A549 (cell line): ENCODE measurements around the gene CYSRT1. TPM values are rescaled to one million over a fixed set of nuclear protein-coding genes. Genes with fewer than 3 reads are reported as not detected.

Experiments
- ATAC-seq, 2 experiments: fragments of 200-7000 bp in 1 of 2; fragments of >200 bp in 1 of 2; cut with Nextera tagmentation in 1 of 2; cut with Tn5 transposase in 1 of 2; 3 replicates each; pipeline versions ENCODE4 v1.8.0 to v1.9.1; 2018 to 2020; ENCODE audit warnings: mild to moderate bottlenecking in 1 of 2, moderate library complexity in 1 of 2
- CTCF ChIA-PET: fragments of 300-600 bp; sonication (Branson Sonifier 250); formaldehyde crosslinking; extraction: SDS; loops from one replicate; lab custom pipeline; 2021; ENCODE audit warnings: antibody characterized with exemption, inconsistent platforms; lab: Yijun Ruan, JAX
- POLR2A ChIA-PET: fragments of 350-600 bp; formaldehyde crosslinking; extraction: SDS; loops from one replicate; lab custom pipeline; 2021; ENCODE audit warnings: antibody characterized with exemption, inconsistent platforms; lab: Yijun Ruan, JAX
- DNase-seq, 2 experiments: peaks; one replicate each; pipeline versions ENCODE4 v3.0.0 to v3.0.0-alpha.2; 2011 to 2016; ENCODE audit warnings: low read depth in 1 of 2, low spot score in 1 of 2
- FAIRE-seq: peaks from 2 replicates; lab custom pipeline; 2011; peaks lifted over from hg19 to GRCh38; lab: Jason Lieb, UNC
- H3K27ac ChIP-seq, 2 experiments: fragments of >200 bp; sonication (Bioruptor Twin); formaldehyde crosslinking; 3 replicates each; pipeline ENCODE4 v1.5.1; 2016 to 2017
- H3K4me1 ChIP-seq: fragments of >200 bp; sonication (Bioruptor Twin); formaldehyde crosslinking; 3 replicates; pipeline ENCODE4 v1.6.1; 2016
- H3K4me2 ChIP-seq: fragments of >200 bp; sonication (Bioruptor Twin); formaldehyde crosslinking; 3 replicates; pipeline ENCODE4 v1.6.1; 2016
- H3K4me3 ChIP-seq: fragments of >200 bp; sonication (Bioruptor Twin); formaldehyde crosslinking; 3 replicates; pipeline ENCODE4 v1.5.1; 2016
- H3K9me3 ChIP-seq: fragments of >200 bp; sonication (Bioruptor Twin); formaldehyde crosslinking; 3 replicates; pipeline ENCODE4 v1.6.1; 2016
- ATOH8 ChIP-seq: fragments of 250-450 bp; sonication (Bioruptor Pico); IDR thresholded peaks from 2 replicates; pipeline ENCODE4 v1.5.0; 2020; ENCODE audit warnings: low read depth, mild to moderate bottlenecking, moderate library complexity
- CHD4 ChIP-seq: fragments of 200-600 bp; sonication (generic); IDR thresholded peaks from 2 replicates; pipeline ENCODE4 v1.6.1; 2016; ENCODE audit warnings: antibody characterized with exemption, mild to moderate bottlenecking, borderline replicate concordance
- CTCF ChIP-seq: fragments of >200 bp; sonication (Bioruptor Twin); formaldehyde crosslinking; IDR thresholded peaks from 3 replicates; pipeline ENCODE4 v1.5.1; 2016
- HEYL ChIP-seq: fragments of 250-450 bp; sonication (Bioruptor Pico); IDR thresholded peaks from 2 replicates; pipeline ENCODE4 v1.8.0; 2021; ENCODE audit warnings: mild to moderate bottlenecking, moderate library complexity
- JUN ChIP-seq, 2 experiments: fragments of >200 bp; sonication (Bioruptor Twin); formaldehyde crosslinking; IDR thresholded peaks; 2 replicates in 1 of 2; 3 replicates in 1 of 2; pipeline ENCODE4 v1.6.1; 2016 to 2017
- MAX ChIP-seq: IDR thresholded peaks from 2 replicates; pipeline ENCODE4 v1.6.1; 2012
- NFE2L2 ChIP-seq: fragments of 150-350 bp; conservative IDR thresholded peaks from 2 replicates; pipeline ENCODE4 v1.6.1; 2014; ENCODE audit warnings: low read length
- NR3C1 ChIP-seq: fragments of >200 bp; sonication (Bioruptor Twin); formaldehyde crosslinking; IDR thresholded peaks from 3 replicates; pipeline ENCODE4 v1.6.1; 2017
- RAD21 ChIP-seq, 2 experiments: fragments of >200 bp in 1 of 2; sonication (Bioruptor Twin) in 1 of 2; formaldehyde crosslinking in 1 of 2; IDR thresholded peaks in 1 of 2; conservative IDR thresholded peaks in 1 of 2; 2 replicates in 1 of 2; 3 replicates in 1 of 2; pipeline ENCODE4 v1.6.1; 2012 to 2018; ENCODE audit warnings: inconsistent platforms in 1 of 2
- RCOR1 ChIP-seq: fragments of 150-350 bp; IDR thresholded peaks from 2 replicates; pipeline ENCODE4 v1.6.1; 2014; ENCODE audit warnings: antibody characterized with exemption, low read length, low read depth
- REST ChIP-seq: fragments of 200-600 bp; sonication (generic); IDR thresholded peaks from 2 replicates; pipeline ENCODE4 v1.6.1; 2016; ENCODE audit warnings: antibody characterized with exemption, mild to moderate bottlenecking, moderate library complexity
- SREBF2 ChIP-seq: fragments of 450-650 bp; IDR thresholded peaks from 2 replicates; pipeline ENCODE4 v1.6.1; 2014; ENCODE audit warnings: mild to moderate bottlenecking, moderate library complexity
- TP53 ChIP-seq: fragments of 250-450 bp; sonication (Bioruptor Pico); IDR thresholded peaks from 2 replicates; pipeline ENCODE4 v1.5.0; 2021; ENCODE audit warnings: mild to moderate bottlenecking, moderate library complexity
- USF2 ChIP-seq: fragments of 450-650 bp; IDR thresholded peaks from 2 replicates; pipeline ENCODE4 v1.6.1; 2014; ENCODE audit warnings: antibody characterized with exemption
- WGBS: methylation state at CpG from one replicate; pipeline ENCODE4 v1.1.6; 2017; ENCODE audit errors: missing lambda C conversion rate; 5-methylcytosine and 5-hydroxymethylcytosine counted together
- polyA plus RNA-seq, 4 experiments: library from polyadenylated mRNA; depleted of rRNA in 3 of 4; stranded (reverse); fragments of >200 nt; fragmentation: RNase III in 1 of 4; extraction: RNeasy Plus Mini Kit Qiagen cat#74134 plus additional on column Dnase treatment in 1 of 4; gene quantifications; 2 replicates in 3 of 4; 3 replicates in 1 of 4; pipeline ENCODE4 v1.2.3, GENCODE V29; 2011 to 2017

The CYSRT1 gene
- polyA plus RNA-seq, 2 of the 4 experiments (the other 2 are of a cell fraction), result 0.30 to 0.81 TPM

GRCh38 chr9:137176302-137177182 is 48.4 kb upstream of the CYSRT1 start:
- POLR2A ChIA-PET, result interaction anchor here (0.7 to 1.4 kb wide), 9 partner anchors 9 to 64 kb away, joined by 3 to 15 read pairs (median 4); partner anchors contain the start of genes SSNA1, TPRN and TUBB4B
- peak; percentile 93 for FAIRE-seq

GRCh38 chr9:137178201-137178938 is 46.6 kb upstream of the CYSRT1 start:
- no peak overlapping the region for H3K27ac ChIP-seq
- no peak overlapping the region for H3K4me3 ChIP-seq
- WGBS, result 93% methylated on average over 23 of the region's 23 CpGs
- CTCF ChIA-PET, result interaction anchor here (0.6 to 16.5 kb wide), 9 partner anchors 9 to 59 kb away, joined by 3 to 156 read pairs (median 8); partner anchors contain the start of genes ANAPC2, LRRC26 and SSNA1
- H3K4me1 ChIP-seq, result no peaks in the 10 kb centered on the region
- no peaks in the 10 kb centered on the region for H3K9me3 ChIP-seq
- ATAC-seq, result no peak
- DNase-seq, result no peak
- H3K4me2 ChIP-seq, result no peak overlapping the region
- FAIRE-seq, result no peak
- POLR2A ChIA-PET, result no interaction called here
- TF ChIP-seq NR3C1 (no peak), RCOR1 (no peak), CHD4 (no peak), RAD21 (conservative IDR thresholded peaks at IDR 0.05 in 1 of 2, IDR thresholded peaks at IDR 0.05 in 1 of 2) (no peak), TP53 (CRISPR knock-in tag) (no peak), REST (no peak), HEYL (CRISPR knock-in tag) (no peak), JUN (IDR thresholded peaks at IDR 0.05) (no peak), CTCF (no peak), ATOH8 (CRISPR knock-in tag) (no peak), SREBF2 (no peak)

More at GRCh38 chr9:137176302-137177182, 48.4 kb upstream of the CYSRT1 start:
- whole genome bisulfite sequencing, result 46% methylated on average over 17 of the region's 17 CpGs
- H3K4me3 ChIP-seq, result no peak overlapping the region
- TF ChIP-seq USF2, result no peak
- no peak for TF ChIP-seq HEYL (CRISPR knock-in tag)
- TF ChIP-seq RCOR1, result no peak
- peak; percentile 42; the same call in 1 of the 2 replicates for TF ChIP-seq MAX
- peak; percentile 24 to 48; a peak in 2 of 5 replicates for TF ChIP-seq RAD21 (conservative IDR thresholded peaks at IDR 0.05 in 1 of 2, IDR thresholded peaks at IDR 0.05 in 1 of 2)
- TF ChIP-seq NFE2L2, result no peak
- peak; percentile 54 for TF ChIP-seq CTCF
- ATAC-seq, result peak; percentile 78 to 85
- H3K4me1 ChIP-seq, result no peaks in the 10 kb centered on the region
- CTCF ChIA-PET, result interaction anchor here (0.7 to 16.5 kb wide), 25 partner anchors 12 to 109 kb away, joined by 3 to 156 read pairs (median 4); partner anchors contain the start of genes ANAPC2, RNF224 and SSNA1
- no peaks in the 10 kb centered on the region for H3K9me3 ChIP-seq
- no peak overlapping the region for H3K27ac ChIP-seq
- no peak overlapping the region for H3K4me2 ChIP-seq
- peak; percentile 73 to 91 for DNase-seq
